HG03439 (cell line): ENCODE measurements around the gene MED23.
"Not testable (repeated sequence)": the region's sequence is repeated elsewhere in the genome, so short reads cannot be mapped to it uniquely, and the experiment has no call there.

ENCODE experiments used
- ATAC-seq: cut with Tn5 transposase; IDR thresholded peaks from one replicate; pipeline ENCODE4 v1.9.1; 2021; ENCODE audit warnings: mild to moderate bottlenecking, moderate library complexity; ENCODE audit not compliant: unreplicated experiment

The MED23 gene

DNA sequence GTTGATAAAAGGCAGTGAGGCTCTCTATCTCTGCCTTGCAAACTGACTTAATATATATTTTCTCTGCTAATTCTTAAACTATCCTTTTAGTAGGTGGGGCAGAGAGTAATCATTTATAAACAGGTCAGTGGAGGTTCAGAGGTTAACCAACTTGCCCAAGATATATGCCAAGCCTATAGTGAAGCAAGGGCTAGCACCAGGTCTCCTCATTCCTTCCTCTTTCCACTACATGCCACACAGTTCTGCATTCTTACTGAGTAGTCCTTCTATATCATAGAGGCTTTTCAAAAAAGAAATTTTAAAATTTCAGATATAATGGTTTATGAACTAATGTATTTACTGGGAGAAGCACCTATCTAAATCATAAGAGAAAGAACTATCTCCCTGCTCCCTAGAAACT lies 46.5 kb downstream of the MED23 start:
- no peak for ATAC-seq

DNA sequence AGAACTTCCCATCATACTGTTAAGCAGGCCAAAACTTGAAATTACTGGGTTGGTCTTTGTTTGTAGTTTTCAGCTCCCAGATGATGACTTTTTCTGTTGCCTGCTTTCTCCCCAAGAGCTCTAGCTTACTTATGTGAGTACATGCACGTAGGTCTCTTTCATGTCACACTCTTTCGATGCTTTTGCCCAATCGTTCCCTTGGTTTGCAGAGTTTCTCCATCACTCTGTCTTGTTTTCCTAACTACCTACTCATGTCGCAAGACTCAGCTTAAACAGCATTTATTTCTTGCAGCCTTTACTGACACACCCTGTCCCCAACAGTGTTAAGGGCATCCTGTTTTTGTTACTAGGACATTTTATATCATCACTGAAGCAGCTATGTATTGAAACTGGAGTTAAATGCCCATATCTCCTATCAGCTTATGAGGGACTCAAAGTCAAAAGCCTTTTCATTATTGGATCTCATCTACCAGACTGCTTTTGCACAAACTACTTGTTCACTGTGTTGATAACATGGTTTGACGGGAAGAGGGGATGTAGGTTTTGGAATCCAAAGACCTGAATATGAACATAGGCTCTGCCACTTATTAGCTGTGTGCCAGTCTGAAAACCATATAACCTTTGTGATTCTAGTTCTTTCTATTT lies 52.1 kb downstream of the MED23 start:
- no peak for ATAC-seq

DNA sequence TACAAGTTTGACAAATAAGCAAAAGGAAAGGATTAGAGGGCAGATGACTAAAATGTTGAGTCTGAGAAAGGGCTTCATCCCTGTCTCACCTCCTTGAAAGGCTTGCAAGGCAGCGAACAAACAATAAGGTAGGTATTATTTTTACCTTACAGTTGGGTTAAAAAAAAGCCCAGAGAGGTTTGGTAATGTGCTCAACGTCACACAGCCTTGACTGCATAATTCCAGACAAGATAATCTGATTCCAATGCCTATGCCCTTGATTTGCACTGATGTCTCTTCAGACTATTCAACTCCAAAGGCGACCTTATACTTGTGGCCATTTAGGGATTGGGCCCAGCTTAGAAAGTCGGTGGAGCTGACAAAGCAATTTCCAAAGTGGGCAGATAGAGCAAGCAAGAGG lies 53.4 kb downstream of the MED23 start:
- ATAC-seq: no peak

DNA sequence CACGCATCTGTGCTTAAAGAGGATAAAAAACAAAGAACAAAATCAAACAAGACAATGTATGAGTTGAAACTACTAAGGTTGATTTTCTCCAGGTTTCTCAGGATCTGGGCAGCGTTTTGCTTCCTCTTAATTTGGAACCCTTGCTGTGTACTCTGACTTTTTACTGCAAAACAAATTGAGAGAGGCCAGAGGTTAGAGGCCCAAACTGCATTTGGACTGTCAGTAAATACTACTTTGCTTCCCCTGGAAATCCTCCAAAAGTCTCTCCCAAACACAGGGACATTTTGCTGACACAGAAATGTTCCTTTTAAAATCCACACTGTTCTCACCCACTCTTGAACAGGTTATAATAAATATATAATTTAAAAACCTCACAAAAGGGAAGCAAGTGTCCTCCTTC lies 53.9 kb downstream of the MED23 start:
- no peak for ATAC-seq

DNA sequence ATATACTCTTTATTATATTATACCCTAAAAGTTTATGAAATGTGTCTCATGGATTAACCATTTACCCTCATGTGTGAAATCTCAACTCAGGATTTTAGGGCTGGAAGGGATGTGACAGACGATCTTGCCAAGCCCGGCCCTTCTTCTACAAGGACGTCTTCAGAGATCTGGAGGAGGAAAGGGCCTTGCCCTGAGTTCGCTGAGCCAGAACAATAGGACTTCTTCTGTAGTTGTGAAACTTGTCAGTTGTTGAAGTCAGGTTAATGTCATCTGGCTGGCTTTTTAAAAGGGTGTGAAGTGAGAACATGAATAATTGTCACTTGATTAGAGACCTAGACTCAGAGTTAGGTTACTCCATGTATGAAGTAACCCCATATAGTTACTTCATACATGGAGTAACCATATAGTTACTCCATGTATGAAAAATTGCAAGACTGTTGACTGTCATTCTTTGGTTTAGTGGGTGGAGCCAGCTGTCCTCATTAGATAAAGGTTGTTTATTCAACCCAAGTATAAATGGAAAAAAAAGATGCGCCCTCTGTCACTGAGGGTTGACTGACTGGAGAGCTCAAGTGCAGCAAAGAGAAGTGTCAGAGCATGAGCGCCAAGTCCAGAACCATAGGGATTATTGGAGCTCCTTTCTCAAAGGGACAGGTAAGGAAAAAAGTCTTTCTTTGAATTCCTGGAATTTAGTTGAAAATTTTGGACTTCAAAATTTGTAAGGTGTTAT lies 55.2 kb downstream of the MED23 start, which contains the start of gene ARG1:
ARG1 (plus strand) TSS at position 541 of the 730 bp plus-strand sequence; CDS start at position 598, 57 bp downstream.
- no peak for ATAC-seq

DNA sequence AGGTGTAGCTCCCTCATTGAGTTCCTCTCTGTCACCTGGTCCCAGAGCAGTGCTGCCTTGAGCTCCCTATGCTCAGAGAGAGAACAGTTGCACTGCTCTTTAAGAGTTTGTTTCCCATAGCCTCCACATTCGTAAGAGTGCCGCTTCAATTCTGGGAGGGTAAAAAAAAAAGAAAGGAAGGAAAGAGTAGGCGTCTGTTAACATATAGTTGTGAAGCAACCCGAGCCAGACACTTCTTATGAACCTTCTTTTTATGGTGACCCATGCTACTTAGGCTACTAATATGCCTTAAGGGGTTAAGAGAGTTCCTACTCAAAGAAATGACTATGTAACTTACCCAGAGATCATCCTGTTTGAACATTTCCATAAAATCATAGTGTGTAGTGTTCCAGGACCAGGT lies 59.3 kb downstream of the MED23 start:
- ATAC-seq: no peak

DNA sequence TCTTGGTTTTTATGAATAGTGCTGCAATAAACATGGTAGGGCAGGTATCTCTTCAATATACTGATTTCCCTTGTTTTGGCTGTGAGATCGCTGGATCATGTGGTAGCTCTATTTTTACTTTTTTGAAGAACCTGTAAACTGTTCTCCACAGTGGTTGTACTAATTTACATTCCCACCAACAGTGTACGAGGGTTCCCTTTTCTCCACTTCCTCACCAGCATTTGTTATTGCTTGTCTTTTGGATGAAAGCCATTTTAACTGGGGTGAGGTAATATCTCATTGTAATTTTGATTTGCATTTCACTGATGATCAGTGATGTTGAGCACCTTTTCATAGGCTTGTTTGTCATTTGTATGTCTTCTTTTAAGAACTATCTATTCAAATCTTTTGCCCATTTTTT lies 63.0 kb downstream of the MED23 start:
- ATAC-seq: no peak

DNA sequence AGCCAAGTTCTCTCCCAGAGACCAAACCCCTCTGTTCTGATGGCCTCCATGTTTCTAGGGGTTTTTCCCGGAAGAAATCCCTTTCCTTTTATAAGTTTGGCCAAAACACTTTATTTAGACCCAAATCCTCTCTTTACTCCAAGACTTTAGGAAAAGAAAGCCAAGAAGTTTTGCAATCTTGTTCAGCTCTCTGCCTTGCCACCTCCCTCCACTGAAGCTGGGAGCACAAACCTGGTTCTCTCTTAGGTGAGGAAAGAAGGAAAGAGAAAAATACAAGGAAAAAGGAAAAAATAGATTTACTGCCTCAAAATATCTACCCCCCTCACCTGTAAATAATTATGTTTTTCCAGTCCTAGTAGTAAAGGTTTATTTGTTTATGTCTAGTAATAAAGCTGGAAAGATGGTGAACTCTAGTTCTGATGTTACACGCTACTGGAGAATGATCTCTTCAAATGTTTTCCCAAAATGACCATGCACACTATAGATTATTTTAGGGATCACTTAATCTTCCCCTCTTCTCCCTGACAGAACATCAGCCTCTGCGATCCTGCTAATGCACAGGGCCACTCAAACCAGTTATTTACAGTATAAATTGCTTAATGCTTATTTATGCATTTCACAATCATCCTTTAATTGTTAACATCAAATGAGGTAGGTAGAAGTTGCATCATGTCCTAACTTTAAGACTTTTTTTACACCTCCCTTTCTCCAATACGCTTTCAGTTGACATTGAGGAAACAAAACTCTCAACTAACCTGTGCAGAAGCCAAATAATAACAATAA lies 65.9 kb downstream of the MED23 start:
- ATAC-seq: no peak

DNA sequence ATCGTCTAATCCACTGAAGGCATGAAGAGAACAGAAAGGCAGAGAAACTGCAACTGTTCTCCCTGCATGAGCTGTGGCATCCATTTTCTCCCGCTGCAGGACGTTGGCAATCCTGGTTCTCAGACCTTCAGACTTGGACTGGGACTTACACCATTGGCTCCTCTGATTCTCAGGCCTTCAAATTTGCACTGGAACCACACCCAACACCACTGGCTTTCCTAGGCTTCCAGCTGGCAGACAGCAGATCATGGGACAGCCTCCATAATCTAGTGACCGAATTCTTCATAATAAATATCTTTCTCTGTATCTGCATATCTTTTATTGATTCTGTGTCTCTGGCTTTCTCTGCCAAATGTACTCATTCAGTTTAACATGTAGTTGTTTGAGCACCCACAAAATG lies 69.1 kb downstream of the MED23 start:
- no peak for ATAC-seq

DNA sequence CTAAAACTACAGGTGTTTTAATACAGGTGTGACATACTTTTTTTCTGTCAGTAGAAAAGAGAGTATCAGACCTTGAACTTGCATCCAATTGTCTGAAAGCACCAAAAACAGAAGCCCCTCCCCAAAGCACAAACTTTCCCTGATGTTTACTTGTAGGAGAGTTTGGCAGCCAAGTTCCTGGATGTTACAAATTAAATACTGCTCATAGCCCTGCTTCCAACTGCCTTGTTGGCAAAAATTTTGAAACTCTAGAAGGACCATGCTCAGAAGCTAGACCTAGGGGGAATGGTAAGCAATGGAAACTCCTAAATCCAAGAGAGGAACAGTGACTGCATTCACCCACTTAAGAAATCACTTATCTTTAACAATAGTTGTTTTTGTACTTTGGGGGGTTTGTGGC lies 72.0 kb downstream of the MED23 start:
- no peak for ATAC-seq

DNA sequence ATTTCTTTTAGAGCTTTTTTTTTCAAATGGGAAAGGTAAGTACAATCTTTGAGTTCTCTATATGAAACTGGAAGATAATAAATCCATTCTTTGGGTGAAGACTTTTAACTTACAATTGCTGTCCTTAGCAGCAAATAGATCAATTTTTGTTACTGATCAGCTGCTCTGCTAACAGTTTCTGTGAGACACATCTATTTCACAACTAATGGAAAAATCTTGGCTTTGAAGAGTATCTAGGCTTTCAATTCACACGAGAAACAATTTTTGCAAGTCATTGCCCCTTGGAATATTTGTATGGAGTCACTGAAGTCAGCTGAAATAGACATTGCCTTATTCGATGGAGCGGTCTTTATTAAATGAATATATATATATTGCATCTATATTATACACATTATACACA lies 75.5 kb downstream of the MED23 start:
- no peak for ATAC-seq

DNA sequence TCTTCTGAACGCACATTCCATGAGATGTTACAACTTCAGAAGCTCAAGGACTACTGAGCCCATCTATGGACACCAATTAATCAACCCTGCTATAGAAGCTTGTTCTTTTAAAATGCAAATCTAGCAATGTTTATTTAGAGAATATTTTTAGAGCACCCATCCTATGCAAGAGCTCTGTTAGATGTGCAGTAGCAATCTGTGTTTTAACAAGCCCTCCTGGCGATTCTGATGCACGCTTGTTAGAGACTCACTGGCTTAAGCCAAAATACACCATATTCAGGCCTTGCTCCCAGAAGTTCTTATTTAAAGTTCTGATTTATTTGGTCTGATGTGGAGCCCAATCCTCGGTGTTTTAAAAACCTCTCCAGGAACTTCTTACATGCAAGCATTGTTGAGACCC lies 76.1 kb downstream of the MED23 start:
- no peak for ATAC-seq

DNA sequence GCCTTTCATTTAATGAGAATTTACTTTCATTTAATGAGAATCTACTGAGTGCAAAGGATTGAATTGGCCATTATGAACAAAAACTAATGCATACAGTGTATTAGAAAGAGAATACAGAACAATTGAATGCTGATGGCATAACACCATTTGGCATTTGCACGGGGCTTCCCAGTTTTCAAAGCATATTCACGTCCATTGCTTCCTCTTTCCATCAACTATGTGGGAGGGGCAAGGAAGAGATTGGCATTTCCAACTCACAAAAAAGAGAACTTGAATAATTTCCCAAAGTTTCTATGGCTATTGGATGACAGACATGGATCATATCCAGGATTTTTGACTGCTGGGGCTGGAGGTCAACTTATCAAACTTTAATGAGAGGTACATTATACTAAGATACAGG lies 78.2 kb downstream of the MED23 start:
- no peak for ATAC-seq

DNA sequence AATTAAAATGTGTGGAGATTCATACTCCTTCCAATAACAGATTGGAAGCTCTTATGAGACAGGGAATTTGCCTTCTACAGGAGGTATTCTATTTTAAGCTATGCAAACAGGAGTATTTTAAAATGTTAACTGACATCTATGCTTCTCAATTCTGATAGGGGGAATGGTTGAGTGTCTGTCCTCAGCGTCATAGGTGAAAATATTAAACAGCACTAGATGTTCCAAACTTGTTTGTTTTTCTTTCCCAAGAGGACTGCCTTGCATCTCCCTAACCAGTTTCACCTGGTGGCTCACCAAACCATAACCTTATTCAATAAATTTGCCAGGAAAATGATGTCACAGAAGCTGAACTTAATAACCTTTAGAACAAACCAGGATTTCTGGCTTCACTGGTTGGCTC lies 79.6 kb downstream of the MED23 start:
- no peak for ATAC-seq

DNA sequence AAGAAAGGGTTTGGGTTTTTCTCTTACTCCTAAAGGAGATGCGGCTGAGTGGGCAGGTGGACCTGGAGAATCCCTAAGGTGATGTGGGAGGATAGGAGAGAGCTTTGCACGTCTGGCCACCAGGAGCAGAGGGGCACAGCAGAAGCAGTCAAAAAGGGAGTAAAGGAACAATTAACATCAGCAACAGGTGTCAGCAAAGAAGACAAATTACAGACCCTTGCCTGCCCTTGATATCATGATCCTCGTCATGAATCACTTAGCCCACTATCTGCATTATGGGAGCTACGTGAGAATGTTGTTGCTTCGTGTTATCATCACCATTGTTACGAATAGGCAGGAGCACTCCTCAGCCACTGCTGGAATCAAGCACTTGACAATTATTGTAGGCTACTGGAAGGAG lies 80.6 kb downstream of the MED23 start:
- ATAC-seq: no peak

DNA sequence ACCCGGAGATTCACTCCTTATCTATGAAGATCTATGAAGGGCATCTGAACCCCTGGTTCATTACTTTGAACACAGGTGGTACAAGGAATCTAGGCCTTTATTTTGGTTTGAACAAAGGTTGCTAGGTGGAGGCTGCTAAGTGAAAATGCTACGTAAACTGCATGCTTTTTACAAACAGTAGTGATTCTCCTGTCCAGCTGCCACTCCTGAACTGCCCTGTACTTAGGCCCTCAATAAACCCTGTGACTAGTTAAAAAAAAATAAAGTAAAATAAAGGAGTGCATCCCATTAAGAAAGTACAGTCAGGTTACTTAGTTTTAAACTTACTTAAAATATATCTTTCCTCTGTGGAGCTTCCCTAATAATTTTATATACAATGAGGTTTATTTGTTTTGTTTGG lies 82.7 kb downstream of the MED23 start:
- no peak for ATAC-seq

DNA sequence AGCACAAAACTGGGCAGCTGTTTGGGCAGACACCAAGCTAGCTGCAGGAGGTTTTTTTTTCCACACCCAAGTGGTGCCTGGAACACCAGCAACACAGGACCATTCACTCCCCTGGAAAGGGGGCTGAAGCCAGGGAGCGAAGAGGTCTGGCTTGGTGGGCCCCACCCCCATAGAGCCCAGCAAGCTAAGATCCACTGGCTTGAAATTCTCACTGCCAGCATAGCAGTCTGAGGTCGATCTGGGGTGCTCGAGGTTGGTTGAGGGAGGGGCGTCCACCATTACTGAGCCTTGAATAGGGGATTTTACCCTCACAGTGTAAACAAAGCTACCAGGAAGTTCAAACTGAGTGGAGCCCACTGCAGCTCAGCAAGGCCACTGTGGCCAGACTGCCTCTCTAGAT lies 89.4 kb downstream of the MED23 start:
- not testable (repeated sequence) for ATAC-seq

DNA sequence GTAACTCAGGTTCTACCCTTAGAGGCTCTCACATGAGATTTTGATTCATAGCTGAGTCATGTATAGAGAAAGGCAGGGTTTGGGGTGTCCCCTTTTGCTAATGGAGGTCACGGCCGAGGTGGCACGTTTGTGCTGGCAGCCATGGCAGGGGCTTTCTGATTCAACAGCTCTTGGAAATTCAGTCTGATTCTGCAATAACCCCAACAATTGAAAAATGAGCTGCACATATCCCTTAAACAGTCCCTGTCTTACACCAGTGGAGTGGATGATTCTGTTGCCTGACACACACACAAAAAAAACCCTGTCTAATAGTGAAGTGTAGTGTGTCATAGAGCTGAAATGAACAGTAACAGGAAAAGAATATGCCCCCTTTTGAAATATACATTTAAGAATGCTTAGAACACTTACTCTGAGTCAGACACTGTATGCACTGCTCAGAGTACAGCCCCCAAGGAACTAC lies 95.4 kb downstream of the MED23 start:
- ATAC-seq: peak; percentile 91

DNA sequence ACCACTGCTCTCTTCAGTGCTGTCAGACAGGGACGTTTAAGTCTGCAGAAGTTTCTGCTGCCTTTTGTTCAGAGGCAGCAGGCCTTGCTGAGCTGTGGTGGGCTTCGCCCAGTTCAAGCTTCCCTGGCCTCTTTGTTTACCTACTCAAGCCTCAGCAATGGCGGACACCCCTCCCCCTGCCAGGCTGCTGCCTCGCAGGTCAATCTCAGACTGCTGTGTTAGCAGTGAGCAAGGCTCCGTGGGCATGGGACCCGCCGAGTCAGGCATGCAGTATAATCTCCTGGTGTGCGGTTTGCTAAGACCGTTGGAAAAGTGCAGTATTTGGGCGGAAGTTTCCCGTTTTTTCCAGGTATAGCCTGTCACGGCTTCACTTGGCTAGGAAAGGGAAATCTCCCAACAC lies 96.4 kb downstream of the MED23 start:
- ATAC-seq: not testable (repeated sequence)

DNA sequence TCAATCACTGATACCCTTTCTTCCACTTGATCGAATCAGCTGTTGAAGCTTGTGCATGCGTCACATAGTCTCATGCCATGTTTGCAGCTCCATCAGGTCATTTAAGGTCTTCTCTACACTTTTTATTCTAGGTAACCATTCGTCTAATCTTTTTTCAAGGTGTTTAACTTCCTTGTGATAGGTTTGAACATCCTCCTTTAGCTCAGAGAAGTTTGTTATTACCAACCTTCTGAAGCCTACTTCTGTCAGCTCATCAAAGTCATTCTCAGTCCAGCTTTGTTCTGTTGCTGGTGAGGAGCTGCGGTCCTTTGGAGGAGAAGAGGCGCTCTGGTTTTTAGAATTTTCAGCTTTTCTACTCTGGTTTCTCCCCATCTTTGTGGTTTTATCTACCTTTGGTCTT lies 97.1 kb downstream of the MED23 start:
- ATAC-seq: not testable (repeated sequence)

DNA sequence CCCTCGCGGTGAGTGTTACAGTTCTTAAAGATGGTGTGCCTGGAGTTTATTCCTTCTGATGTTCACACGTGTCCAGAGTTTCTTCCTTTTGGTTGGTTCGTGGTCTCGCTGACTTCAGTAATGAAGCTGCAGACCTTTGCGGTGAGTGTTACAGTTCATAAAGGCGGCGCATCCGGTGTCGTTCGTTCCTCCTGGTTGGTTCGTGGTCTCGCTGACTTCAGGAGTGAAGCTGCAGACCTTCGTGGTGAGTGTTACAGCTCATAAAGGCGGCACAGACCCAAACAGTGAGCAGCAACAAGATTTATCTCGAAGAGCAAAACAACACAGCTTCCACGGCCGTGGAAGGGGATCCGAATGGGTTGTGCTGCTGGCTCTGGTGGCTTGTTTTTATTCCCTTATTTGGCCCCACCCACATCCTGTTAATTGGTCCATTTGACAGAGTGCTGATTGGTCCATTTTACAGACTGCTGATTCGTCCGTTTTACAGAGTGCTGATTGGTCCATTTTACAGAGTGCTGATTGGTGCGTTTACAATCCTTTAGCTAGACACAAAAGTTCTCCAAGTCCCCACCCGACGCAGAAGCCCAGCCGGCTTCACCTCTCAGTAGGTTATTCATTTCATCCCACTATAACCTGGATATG lies 103.2 kb downstream of the MED23 start:
- no peak for ATAC-seq
